Measurements from ENCODE around the gene PDXP.

DNA sequence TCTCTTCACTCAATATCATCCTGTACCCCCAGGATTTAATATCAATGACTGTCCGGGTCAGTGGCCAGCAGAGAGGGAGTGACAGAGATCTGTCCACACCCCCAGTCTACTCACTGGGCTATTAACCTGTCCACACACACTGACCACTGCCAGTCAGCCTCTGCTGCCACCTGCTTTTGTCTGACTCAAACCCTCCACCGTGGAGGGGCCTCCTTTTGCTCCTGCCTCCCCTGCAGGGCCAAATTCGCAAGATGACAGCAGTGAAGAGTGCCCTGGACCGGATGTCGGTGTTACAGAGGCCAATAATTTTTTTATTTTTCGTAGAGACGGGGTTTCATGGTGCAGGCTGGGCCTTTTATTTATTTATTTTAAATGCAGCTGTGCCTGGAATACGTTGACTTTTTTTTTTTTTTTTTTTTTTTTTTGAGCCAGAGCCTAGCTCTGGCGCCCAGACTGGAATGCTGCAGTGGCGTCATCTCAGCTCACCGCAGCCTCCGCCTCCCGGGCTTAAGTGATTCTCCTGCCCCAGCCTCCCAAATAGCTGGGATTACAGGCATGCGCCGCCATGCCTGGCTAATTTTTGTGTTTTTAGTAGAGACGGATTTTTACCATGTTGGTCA, 5.1 kb downstream of the PDXP start:
- TF ChIP-seq EZH2phosphoT487 (IDR thresholded peaks at IDR 0.05; ENCODE audit: borderline replicate concordance, low read length) (no peak), EZH2 (IDR thresholded peaks at IDR 0.05; ENCODE audit: low read length, unreplicated experiment) (no peak)
- TF ChIP-seq, protein P1, sequence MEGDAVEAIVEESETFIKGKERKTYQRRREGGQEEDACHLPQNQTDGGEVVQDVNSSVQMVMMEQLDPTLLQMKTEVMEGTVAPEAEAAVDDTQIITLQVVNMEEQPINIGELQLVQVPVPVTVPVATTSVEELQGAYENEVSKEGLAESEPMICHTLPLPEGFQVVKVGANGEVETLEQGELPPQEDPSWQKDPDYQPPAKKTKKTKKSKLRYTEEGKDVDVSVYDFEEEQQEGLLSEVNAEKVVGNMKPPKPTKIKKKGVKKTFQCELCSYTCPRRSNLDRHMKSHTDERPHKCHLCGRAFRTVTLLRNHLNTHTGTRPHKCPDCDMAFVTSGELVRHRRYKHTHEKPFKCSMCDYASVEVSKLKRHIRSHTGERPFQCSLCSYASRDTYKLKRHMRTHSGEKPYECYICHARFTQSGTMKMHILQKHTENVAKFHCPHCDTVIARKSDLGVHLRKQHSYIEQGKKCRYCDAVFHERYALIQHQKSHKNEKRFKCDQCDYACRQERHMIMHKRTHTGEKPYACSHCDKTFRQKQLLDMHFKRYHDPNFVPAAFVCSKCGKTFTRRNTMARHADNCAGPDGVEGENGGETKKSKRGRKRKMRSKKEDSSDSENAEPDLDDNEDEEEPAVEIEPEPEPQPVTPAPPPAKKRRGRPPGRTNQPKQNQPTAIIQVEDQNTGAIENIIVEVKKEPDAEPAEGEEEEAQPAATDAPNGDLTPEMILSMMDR (conservative IDR thresholded peaks at IDR 0.05; ENCODE audit: low read depth, low read length) = no peak

Data from PC-3 (cell line).